GM12864 (cell line): ENCODE measurements around the gene VWC2L.

Experiments
- DNase-seq: peaks from one replicate; pipeline ENCODE4 v3.0.0-alpha.2; 2011; ENCODE audit warnings: low read depth
- H3K4me3 ChIP-seq: 2 replicates; pipeline ENCODE4 v1.5.1; 2011; ENCODE audit warnings: mild to moderate bottlenecking, low read depth, low read length, control low read depth
- CTCF ChIP-seq: IDR thresholded peaks from 2 replicates; pipeline ENCODE4 v1.5.1; 2011; ENCODE audit warnings: low read depth, mild to moderate bottlenecking, moderate library complexity, low read length, control low read depth, inconsistent platforms; ENCODE audit errors: missing control alignments

VWC2L gene

GRCh38 chr2:214410918-214411554 is at the start of gene VWC2L:
Gene VWC2L, plus strand, starts transcription at chr2:214411054. Its CDS starts 3,140 bp downstream, at chr2:214414194.
- no peak for TF ChIP-seq CTCF
- peak; percentile 3 for DNase-seq
- H3K4me3 ChIP-seq = no peak within 1 kb of the TSS

- DNase-seq = no peak
- H3K4me3 ChIP-seq = no peak overlapping the region
- TF ChIP-seq CTCF = no peak
Observed at GRCh38 chr2:214361116-214361515, 49.7 kb upstream of the VWC2L start.

- no peak overlapping the region for H3K4me3 ChIP-seq
- DNase-seq = no peak
- TF ChIP-seq CTCF = no peak
Observed at GRCh38 chr2:214365549-214365948, 45.3 kb upstream of the VWC2L start.

GRCh38 chr2:214367171-214367570 is 43.7 kb upstream of the VWC2L start:
- no peak overlapping the region for H3K4me3 ChIP-seq
- TF ChIP-seq CTCF = no peak
- no peak for DNase-seq

- DNase-seq = no peak
- no peak overlapping the region for H3K4me3 ChIP-seq
- no peak for TF ChIP-seq CTCF
Observed at GRCh38 chr2:214376618-214377285, 34.1 kb upstream of the VWC2L start.

GRCh38 chr2:214377286-214377624 is 33.6 kb upstream of the VWC2L start:
- DNase-seq = no peak
- no peak for TF ChIP-seq CTCF
- no peak overlapping the region for H3K4me3 ChIP-seq
